ENCODE data around the gene TEKTIP1. TPM values are rescaled to one million over a fixed set of nuclear protein-coding genes. Genes with fewer than 3 reads are reported as not detected.
"Not testable (repeated sequence)": the region's sequence is repeated elsewhere in the genome, so short reads cannot be mapped to it uniquely, and the experiment has no call there.

The TEKTIP1 gene
- polyA plus RNA-seq, 10 donors, result 2.1 to 4.4 (median 2.7) TPM

DNA sequence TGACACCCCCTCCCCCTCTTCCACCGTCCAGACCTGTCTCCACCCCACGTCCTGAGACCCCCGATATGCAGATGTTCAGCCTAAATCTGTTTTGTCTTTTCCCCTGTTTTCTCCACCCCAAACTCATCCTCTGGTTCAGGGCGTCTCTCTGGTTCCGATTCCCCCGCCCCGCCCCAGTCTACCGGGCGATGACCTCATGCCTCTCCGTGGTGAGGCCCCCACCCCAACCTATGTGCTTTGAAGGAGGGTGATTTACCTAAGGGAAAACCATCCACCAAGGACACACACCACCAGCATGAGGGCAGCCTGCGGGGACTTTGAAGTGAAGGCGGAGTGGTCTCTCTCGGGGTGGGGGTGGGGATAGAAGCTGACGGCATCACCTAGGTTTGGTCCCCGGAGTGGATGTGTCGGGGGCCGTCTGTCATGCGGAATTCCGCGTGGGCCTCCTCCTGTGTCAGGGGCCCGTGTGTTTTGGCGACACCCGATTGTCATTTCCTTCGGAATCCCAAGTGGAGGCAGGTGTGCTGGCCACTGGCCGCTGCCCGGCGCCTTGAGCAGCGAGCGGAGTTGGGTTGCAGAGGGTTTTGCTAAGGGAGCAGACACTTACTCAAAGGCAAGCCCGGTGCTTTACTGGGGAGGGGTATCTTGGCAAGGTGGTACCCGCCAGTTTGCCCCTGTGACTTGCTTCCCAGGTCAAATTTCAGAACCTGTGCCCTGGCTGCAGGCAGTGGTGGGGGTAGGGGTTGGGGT is 31.4 kb upstream of the TEKTIP1 start:
- DNase-seq, result peak in 2 of 3 donors; percentile 27 to 56

DNA sequence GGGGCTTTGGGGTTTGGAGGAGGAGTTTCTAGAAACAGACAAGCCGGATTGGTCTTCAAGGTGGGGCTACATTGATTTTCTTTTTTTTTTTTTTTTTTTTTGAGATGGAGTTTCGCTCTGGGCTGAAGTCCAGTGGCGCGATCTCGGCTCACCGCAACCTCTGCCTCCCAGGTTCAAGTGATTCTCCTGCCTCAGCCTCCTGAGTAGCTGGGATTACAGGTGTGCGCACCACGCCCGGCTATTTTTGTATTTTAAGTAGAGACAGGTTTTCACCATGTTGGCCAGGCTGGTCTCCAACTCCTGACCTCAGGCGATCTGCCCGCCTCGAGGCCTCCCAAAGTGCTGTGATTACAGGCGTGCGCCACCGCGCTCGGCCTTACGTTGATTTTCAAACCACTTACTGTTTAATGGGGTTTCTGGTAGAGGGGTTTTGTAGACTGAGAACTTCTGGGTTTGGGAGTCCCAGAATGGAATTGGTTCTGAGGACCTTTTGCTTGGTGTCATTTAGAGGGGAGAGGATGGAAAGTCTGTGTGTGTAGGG is 30.8 kb upstream of the TEKTIP1 start:
- DNase-seq, result not testable (repeated sequence)

DNA sequence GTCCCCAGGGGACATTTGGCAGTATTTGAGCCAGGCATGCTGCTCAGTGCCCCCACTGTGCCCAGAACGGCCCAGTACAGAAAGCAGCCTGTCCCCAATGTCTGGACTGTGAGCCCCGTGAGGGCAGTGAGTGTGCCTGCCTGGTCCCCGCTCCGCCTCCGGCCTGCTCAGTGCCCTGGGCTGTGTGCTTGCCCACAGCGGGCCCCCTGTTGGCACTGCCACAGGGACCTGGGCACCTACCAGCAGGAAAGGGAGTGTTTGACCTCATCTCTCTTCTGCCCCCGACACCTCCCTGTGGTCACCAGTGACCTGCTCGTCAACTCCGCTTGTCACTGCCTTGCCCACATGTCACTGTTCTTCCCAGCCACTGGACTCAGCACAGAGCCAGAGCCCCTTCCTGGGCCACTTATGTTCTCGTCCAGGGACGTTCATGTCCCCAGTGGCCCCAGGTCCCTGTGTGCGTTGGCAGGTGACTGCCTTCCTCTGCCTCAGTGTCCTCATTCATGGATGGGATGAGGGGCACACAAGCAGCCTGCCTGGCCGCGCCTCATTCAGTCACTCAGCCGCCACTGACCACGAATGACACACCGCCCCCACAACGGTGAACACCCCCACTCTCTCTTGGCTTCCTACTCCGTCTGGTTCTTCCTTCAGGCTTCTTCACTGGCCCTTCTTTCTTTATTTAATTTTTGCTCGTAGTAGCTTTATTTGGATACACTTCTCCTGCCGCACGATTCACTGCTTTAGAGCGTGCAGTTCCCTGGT is 30.0 kb upstream of the TEKTIP1 start:
- DNase-seq, result no peak

DNA sequence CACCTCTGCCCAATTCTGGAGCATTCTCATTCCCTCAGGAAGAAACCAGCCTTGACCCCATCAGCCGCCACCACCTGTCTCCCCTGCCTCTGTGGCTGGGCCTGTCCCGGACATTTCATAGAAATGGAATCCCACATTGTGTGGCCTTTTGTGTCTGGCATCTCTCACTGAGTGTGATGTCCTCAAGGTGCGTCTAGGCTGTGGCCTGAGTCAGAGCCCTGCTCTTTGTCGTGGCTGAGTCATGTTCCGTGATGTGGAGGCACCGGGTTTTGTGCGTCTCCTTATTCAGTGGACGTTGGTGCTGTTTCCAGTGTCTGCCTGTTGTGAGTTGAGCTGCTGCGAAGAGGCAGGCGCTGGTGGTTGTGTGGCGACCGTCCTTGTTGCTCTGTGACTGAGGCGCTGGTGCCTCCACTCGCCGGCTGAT is 29.4 kb upstream of the TEKTIP1 start:
- peak in 1 of 3 donors; percentile 4 for DNase-seq

DNA sequence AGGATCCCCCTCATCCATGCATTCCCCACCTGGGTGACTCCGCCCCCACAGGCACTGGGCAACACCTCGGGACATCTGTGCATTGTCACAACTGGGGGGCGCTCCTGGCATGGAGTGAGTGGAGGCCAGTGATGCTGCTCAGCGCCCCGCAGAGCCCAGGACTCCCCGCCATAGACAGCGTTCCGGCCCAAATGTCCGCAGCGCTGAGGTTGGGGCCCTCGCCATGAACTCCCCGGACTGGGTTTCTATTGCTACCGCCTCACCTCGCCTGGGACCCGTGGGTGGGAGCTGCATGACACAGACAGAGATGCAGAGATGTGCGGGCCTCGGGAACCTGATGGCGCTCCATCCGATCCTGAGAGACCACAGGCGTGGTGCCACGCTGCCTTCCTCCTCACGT is 28.2 kb upstream of the TEKTIP1 start:
- no peak for DNase-seq

DNA sequence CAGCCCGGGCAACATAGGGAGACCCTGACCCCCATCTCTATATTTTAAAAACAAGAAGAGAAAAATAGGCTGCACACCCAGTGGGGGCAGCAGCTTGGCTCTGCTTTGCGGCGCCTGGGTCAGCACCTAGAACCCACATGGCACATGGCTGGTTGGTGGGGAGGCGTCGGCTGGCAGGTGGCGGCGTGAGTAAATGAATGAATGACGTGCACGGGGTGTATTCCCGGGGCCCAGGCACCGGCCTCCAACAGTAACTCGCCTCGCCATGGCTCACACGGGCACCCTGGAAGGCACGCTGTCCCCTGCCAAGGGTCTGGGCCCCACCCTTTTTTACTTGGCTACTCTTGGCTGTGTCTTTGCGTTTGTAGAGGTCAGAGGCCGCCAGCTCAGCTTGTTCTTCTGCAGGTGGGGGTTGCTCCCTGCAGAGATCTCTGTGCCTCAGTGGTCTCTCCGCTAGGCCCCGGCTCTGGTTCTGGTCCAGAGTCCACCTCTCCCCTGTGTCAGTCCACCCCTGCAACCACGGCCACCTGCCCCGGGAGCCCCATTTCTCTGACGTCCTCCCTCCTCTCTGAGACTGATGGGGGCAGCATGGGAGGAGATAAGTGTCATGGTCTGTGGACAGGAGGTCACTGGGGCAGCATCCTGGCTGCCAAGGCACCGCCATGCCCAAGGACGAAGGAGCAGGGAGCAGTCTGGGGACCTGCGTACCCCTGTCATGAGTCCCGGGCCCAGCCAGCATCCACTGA is 27.3 kb upstream of the TEKTIP1 start:
- no peak for DNase-seq

DNA sequence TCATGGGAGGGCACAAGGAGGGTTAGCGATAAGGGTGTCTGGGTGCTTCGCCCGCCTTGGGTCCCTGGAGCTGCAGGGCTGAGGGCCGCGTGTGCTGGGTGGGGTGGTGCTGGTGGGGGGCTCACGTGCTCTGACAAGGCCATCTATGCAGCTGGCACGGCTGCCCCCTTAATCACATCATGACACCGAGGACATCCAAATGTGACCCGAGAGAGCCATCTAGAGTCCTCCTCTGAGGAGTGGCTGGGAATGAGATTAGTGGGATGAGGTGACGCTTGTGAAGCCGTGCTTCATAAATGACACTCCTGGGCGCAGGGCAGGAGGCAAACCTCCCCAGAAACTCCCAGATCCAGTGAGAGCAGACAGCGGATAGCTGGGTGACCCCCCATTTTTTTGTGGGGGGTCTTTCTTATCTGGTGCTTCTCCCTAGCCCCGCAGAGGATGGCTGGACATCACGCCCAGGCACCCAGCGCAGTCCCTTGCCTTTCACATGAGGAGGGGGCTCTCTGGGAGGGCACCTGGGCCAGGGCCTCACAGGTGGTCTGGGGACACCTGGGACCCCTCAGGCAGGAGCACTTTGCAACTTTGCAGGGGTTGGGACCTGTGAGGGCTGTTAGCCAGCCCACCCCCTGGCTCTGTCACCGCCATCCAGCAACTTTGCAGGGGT is 26.3 kb upstream of the TEKTIP1 start:
- no peak for DNase-seq

DNA sequence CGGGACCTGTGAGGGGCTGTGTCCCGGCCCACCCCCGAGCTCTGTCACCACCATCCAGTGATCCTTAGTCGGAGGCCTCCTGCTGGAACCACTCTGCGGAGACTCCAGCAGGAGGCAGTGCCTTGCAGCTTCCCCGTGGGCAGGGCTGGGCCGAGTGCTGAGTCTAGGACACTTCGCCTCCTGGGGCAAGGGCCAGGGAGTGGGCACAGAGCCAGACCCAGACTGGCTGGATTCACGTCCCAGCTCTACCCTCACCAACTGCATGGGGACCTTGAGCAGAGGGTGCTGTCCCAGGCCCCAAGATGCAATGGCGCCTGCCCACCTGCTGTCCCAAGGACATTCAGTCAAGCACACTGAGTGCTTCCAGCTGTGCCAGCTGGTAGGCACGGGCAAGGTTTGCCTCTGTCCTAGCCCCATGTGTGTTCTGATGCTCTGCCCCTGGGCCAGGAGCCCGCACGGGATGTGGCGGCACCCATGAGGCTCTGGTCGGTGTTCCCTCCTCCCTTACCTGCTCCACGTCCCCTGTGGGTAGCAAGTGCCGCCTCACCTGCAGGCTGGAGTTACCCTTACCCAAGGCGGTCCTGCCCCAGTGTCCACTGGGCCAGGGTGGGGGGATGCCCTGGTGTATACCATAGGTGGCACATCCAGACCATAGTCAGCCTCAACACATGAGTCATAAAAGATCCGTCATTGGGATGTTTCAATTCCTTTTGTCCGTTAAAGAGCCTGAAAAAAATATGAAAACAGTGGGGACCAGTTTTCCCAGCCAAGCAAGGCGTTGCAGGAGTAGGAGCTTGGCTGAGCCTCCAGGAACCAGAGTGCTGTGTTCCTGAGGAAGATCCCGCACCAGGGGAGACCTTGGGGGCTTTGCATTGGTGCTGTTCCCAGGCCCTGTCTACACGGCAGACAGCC is 25.5 kb upstream of the TEKTIP1 start:
- DNase-seq, result no peak

DNA sequence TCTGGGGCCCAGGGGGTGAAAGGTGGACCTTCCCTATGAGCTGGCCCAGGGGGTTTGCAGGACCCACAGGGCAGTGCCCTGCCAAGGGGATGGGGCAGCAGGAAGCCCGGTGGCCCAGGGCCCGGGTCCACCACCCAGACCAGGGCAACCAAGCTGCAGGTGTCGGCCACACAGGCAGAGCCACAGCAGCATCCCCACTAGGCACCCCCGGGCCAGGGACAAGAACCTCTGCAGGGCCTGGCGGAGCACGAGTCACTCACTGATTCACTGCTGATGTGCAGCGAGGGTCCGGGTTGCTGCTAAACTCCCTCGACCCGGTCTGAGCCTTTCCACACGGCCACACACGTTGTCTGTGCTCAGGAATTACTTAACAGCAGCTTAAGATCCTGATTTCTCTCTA is 24.0 kb upstream of the TEKTIP1 start:
- no peak for DNase-seq

DNA sequence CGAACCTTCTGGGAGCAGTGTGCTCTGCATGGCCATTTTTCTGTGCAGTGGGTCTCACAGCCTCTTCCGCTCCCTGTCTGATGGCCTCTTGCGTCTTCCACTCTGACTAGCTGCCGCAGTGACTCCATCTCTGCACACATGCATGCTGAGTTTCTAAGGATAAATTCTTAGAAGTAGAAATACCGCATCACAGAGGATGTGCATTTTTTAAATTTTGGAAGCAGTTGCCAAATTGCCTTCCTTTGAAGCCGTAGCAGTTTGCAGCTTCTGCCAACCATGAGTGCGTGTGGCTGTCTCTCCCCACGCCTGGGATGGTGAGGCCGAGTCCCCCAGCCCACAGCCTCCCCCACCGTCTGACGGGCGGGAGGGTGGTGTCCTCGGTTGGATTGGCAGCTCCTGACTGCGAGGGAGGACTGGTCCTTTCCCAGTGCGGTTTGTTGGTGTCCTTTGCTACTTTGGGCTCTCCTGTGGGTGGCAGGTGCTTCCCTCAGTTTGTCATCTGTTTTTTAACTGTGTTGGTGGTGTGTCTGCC is 23.0 kb upstream of the TEKTIP1 start:
- DNase-seq, result no peak

DNA sequence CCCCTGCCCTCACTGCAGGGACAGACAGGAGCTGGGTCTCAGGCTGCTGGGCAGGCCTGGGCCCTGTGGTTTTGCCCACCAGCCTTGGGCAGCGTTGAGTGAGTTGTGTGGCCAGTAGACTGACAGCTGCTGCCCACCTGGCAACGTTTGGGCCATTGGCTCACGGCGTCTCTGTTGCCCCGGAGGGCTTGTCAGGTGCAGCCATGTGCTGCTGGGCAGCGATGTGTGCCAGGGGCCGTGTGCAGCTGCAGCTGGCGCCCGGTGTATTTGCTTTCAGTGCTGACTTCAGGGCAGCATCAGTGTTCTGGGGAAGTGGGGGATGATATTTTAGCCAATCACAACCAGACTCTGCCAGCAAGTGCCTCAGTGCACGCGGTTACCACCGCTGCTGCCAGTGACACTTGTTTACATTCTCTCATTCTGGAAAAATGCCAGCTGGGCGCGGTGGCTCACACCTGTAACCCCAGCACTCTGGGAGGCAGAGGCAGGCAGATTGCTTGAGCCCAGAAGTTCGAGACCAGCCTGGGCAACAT is 22.2 kb upstream of the TEKTIP1 start:
- DNase-seq, result no peak

DNA sequence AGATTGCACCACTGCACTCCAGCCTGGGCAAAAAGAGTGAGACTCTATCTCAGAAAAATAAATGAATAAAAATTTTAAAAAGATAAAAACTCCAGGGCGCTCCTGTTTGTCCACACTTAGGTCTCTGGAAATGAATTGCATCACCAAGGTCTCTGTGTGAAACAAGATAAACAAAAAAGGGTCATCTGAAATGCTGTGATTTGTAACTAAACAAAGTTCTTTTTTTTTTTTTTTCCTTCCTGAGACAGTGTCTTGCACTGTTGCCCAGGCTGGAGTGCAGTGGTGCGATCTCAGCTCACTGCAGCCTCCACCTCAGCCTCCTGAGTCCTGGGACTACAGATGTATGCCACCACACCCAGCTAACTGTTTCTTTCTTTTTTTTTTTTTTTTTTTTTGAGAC is 21.3 kb upstream of the TEKTIP1 start:
- DNase-seq, result no peak

DNA sequence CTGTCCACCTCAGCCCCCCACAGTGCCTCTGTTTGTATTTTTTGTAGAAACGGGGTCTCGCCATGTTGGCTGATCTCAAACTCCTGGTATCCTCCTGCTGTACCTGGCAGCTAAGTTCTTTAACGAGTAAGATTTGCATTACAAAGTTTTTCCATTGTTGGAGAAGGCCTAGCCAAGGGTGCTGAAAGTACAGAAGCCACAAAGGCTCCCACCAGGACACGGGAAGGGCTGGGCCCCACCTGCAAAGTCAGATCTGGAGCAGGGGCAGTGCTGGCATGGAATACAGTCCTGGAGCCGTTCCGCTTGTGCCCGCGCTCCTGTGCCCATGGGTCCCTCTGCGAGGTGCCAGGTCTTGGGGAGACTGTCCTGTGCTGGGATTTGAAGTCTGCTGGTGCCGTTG is 20.7 kb upstream of the TEKTIP1 start:
- no peak for DNase-seq

DNA sequence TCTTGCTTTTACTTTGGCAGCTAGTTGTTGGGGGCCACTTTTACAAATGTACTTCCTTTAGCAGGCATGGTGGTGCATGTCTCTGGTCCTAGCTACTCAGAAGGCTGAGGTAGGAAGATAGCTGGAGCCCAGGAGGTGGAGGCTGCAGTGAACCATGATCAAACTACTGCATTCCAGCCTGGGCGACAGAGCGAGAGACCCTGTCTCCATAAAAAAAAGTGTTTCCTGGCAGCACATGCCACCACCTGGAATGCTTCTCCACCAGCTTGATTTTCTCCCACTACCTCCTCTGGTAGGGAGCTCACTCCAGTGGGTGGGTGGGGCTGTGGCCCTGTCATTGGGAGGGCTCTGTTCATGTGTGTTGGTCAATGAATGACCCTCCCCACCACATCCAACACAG is 20.3 kb upstream of the TEKTIP1 start:
- DNase-seq, result no peak

DNA sequence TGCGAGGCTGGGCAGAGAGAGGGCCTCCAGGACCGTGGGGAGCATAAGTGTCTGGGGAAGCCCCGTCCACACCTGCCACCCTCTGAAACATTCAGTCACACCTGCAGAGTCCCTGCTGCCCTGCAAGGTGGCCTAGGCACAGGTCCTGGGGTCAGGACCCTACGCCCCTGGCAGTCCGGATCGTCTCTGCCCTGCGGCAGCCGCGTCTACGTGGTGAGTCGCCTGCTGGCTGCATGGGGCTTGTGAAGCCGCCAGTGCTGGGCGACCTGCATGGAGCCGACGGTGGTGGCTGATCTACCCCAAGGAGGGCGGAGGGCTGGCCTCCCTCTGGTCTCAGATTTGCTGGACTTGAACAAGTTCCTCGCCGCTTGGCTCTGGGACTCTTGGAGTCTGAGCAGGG is 19.8 kb upstream of the TEKTIP1 start:
- no peak for DNase-seq

DNA sequence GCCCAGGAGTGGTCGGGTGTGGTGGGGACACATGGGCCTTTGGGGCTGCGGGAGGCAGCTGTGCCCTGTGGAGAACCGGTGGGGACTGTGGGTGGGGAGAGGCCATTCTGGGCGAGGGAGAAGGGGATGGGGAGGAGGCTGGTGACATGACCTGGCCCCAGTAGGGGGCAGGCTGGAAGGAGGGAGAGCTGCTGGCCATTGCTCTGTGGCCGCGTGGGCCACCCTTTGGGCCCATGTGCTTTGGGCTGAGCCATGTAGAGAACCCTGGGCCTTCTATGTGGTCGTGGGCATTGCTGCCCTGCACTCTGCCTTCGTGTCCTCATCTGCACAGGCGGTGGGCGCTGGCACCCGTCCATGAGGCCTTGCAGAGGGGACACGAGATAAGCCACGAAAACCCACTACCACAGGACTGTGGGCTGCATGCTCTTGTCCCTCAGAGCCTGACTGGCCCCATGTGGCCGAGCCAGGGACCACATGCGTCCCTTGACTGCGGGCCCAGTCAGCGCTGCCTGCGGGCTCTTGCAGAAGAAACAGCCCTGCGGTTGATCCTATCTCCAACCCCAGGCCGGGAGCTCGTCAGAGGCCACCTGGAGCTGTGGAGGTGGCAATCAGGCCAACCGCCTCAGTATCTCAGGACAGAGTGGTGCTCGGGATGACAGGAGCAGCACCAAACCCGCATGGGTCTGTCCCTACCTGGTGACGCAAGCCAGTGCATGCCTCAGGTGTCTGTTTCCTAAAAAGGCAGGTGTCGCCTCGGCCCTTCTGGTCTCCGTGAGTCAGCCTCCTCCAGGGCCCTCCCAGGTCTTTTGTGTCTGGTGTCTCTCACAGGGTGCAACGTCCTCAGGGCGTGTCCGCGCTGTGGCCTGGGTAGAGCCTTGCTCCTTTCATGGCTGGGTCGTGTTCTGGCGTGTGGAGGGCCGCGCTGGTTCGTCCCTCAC is 18.5 kb upstream of the TEKTIP1 start:
- DNase-seq, result no peak

DNA sequence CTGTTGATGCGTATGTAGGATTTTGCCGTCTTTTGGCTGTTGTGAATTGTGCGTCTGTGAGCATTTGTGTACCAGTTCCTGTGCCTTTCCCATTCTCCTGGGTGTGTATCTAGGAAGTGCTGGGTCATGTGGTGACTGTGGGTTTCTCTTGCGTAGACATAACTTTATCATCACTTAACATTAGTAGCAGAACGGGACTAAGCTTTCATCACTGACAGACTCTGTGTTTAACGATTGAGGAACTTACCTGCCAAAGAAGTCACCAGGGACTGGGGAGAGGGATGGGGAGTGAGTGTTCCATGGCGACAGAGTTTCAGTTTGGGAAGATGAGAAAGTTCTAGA is 17.9 kb upstream of the TEKTIP1 start:
- no peak for DNase-seq

DNA sequence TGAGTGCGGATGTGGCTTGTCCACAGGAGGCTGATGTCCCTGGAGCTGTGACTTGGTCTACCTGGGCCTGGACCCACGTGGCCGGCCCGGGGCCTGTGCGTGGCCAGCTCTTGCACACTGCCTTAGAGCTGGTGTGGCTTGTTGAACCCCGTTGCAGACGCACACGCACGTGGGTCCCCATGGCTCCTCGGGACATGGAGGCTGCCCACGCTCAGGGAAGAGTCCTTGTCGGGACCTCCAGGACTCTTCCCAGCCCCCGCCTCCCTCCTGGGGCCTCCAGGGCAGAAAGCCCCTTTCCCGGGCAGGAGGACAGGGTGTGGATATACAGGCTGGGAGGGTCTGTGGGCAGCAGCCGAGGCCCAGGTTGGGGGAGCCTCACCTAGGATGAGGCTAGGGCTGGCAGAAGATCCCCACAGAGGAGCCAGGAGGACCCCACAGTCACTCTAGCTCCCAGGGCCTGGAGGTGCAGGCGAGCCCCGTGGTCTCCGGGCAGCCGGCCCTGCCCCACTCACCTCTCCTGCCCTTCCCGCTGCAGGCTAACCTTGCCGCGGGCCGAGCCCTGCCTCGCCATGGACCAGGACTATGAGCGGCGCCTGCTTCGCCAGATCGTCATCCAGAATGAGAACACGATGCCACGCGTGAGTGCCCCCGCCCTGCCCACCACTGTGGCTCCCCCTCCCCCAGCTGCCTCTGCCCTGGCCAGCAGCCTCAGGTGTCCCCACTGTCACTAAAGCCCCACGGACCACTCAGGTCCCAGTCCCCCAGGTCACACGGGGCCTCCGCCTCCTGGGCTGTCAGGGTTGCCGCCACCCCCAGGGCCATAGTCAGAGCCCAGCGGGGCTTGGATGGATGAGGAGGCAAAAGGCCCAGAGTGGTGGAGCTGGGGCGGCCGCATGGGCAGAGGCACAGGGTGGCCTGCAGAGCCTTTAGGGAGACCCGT is 16.3 kb upstream of the TEKTIP1 start:
- no peak for DNase-seq
